Retina (tissue), 1 donor: Measurements from ENCODE around the gene CAPG.

Experiments used
- DNase-seq: peaks from one replicate; pipeline ENCODE4 v3.0.0-alpha.2; 2016

CAPG gene

DNA sequence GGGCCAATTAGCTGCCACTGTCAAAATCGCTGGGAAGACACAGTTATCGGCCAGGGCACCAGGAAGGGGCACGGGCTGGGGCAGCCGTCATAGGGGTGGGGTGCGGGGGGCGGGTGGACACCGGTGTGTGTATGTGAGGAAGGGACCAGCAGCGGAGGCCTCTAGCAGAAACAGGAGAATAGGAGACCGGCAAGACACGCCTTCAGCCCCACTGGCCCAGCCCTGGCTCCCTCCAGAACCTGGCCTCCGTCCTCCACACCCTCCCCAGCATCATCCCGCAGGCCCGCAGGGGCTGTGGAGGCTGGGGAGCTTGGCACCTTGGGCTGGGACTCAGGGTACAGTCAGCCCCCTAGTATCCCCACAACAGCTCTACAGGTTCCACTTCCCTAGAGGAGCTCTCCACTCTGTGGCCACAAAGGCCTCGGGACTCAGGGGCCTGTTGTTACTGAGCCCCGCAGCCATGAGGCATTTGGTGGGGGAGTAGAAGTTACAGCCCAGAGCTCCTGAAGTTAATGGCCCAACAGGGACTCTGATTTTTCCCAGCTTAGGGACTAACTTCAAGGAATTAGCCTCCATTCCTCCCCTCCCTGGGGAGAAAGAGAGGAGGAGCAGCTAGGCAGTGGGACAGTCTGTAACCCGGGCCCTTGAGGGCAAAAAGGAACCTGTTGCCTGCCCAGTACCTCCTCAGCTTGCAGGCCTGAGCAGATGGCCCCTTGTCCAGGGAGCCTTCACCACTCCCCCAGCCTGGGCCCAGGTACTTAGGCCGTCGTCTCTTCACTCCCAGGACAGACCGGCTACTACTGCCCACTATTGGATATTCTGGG lies 28.2 kb upstream of the CAPG start:
- peak; percentile 66 for DNase-seq

GRCh38 chr2:85437488-85438200 lies 27.5 kb upstream of the CAPG start:
- DNase-seq = peak; percentile 92

DNA sequence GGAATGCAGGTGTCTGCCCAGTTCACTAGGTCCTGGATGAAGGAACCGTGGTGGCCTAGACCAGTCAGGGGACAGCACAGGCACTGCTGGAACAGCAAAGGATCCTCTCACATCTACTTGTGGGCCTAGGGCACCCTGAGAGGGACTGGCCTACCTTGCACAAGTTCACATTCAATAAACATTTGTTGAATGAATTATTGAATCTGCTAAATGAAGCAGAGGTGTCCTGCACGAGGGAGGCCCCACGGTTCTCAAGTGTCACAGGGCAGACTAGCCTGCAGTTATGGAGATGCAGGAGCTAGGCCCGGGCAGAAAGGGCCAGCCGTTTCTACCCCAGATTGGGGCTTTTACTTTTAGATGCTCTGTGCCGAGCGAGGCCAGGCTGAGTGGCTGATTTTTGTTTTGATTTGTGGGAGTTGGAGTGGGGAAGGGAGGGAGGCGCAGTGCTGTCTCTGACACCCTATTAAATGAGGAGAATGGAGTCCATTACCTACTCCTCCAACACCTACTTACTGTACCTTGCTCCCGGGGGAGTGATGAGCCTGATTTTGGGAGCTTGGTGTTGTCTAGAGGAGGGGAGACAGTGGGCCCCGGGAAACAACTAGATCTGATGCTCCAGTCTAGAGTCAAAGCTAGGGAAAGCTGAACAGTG lies 26.8 kb upstream of the CAPG start:
- peak; percentile 54 for DNase-seq

- DNase-seq = no peak
These were observed 26.0 kb upstream of the CAPG start for GRCh38 chr2:85435981-85436835.

DNA sequence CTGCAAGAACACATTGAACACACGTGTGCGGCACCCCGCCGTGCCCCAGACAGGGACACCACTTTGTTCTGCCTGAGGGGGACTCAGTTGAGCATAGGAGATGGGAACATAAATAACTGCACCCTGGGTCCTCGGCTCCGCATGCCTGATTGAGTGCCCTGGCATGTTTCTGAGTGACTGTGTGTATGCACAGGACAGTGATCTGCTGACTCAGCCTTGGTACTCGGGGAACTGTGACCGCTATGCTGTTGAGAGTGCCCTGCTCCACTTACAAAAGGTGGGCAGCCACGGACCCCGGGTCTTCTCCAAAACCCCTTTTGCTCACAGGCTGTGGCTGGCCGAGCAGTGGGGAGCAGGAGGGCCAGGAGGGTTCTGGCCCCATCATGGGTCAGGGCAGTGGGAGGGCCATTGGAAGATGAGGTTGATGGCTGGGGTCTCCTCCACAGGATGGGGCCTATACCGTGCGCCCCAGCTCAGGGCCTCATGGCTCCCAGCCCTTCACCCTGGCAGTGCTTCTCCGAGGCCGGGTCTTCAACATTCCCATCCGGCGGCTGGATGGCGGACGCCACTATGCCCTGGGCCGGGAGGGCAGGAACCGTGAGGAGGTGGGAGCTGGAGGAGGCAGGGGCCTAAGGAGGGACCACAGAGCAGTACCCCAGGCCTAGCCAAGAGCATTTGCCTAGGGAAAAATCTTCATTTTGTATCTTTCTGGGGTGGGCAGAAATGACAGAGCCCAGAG lies 25.2 kb upstream of the CAPG start:
- no peak for DNase-seq

GRCh38 chr2:85434696-85435095 lies 24.5 kb upstream of the CAPG start:
- DNase-seq = no peak

GRCh38 chr2:85433511-85434089 lies 23.4 kb upstream of the CAPG start:
- peak; percentile 58 for DNase-seq

GRCh38 chr2:85431570-85432205 lies 21.5 kb upstream of the CAPG start:
- no peak for DNase-seq

DNA sequence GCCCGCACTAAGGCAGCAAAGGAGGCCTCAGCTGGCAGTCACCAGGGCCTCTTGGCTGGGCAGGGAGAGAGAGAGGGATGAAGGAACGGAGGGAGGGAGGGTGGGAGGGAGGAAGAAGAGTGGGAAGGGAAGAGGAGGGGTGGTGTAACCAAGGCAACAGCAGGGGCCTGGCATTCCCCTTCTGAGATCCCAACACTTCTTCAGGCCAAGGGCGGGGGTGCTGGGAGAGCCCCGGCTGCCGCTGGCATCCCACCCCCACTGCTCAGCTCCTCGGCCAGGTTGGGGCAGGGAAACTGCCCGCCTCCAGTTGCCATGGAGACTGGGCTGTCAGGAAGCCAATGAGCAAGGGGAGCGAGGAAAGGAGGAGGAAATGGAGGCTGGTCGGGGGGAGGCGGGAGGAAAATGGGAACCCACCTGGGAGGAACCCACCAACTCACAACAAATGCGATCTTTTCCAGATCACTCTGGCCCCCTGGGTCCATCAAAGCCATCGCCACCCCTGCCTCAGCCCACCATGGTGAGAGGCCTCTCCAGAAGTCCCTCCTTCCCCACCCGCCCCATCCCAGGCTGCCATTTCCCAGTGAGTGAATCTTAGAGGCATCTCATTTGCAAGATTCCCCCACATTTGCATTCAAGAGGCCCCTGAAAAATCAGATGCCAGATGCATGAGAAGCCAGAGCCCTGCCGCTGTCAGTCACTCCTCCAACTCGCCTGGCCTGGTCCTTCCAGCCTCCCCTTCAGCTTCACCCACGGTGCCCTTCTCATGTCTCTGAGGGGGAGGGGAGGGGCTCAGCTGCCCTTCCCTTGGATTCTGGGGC lies 20.8 kb upstream of the CAPG start:
- peak; percentile 89 for DNase-seq

- DNase-seq = no peak
These were observed 19.7 kb upstream of the CAPG start for GRCh38 chr2:85429924-85430289.

DNA sequence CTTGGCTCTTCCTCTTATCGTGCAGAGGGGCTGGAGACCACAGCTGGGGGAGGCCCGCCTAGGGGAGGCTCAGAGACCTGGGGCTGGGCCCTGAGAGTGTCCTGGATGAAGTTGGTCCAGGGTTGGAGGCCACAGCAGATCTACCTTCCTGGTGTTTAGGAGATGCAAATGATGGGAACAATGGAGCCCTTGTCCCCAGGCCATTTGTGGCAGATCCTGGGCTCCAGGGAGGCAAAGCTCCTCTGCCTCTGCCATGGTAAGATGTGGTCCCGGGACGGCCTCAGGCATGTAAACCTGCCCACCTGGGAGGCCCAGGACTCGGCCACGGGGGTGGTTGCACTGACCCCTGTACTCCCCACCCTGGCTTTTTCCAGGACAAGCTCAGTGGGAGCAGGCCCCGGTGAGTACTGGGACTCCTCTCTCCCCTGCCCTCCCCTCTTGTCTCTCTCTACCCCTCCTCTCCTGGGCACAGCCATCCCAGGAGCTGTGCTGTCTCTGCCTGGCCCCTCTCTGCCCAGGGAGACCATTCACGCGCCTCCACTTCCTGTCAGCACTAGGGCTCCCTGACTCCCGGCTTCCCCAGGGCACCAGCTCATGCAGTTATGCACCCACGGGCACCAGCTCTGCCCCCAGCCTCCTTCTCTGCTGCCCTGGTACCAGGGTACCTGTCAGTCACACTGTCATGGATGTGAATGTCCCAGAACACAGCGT lies 19.2 kb upstream of the CAPG start:
- DNase-seq = no peak

GRCh38 chr2:85428343-85428881 lies 18.2 kb upstream of the CAPG start:
- DNase-seq = no peak

GRCh38 chr2:85427300-85427835 lies 17.2 kb upstream of the CAPG start:
- DNase-seq = no peak

GRCh38 chr2:85425588-85425987 lies 15.4 kb upstream of the CAPG start:
- DNase-seq = no peak

DNA sequence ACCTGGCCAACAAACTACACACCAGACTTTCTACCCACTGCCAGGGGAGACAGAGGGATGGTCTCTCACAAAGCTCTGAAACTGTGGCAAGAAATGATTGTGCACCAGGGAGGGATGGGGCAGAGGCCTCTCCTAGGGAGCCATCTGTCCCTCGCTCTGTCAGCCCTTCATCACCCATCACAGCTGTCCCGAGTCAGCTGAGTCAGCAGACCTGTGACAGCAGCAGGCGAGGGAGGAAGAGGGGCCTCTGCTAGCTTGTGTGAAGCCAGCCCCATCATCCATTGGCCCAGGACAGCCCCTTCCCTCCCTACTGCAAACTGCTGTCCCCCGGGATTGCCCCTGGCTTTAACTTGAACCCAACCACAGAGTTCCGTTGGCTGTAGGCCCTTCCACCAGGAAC lies 13.4 kb upstream of the CAPG start:
- no peak for DNase-seq

DNA sequence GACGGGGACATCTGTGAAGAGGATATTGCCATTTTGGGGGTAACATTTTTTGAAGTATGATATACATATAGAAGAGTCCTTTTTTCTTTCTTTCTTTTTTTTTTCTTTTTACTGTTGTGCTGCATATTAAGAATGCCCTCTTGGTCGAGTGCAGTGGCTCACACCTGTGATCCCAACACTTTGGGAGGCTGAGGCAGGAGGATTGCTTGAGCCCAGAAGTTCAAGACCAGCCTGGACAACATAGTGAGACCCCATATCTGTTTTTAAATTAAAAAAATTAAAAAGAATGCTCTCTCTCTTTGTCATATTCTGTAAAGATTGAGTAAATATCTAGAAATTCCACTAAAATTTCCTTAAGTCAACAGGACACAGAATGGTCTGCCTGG lies 11.9 kb upstream of the CAPG start:
- DNase-seq = no peak

- DNase-seq = no peak
These were observed 11.3 kb upstream of the CAPG start for GRCh38 chr2:85421260-85422071.
